ENCODE results near the gene COG2. TPM values are rescaled to one million over a fixed set of nuclear protein-coding genes. Genes with fewer than 3 reads are reported as not detected.
"Not testable (repeated sequence)": the region's sequence is repeated elsewhere in the genome, so short reads cannot be mapped to it uniquely, and the experiment has no call there.

COG2 gene
- total RNA-seq, 1 donor from 2014 or later, result 20.4 TPM

DNA sequence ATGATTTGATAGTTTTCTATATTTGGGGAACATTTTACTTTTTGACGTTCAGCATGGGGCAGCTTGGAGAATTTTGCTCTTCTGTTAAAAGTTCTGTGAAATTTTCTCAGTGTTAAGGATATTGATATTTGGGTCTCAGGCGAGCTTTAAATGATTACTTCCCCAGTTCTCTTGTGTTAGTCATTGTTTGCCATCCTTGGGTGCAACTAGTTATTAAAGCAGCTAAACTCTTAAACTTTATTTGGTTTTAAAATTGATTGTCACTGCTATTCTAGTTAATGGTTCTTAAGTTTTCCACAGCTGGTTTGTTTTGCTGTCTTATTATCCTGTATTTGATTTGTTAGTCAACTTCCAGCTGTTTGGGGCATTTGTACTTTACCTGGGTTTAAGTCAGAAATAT lies 9.0 kb downstream of the COG2 start:
- H3K36me3 ChIP-seq, result no peaks in the 10 kb centered on the region
- H3K27ac ChIP-seq, result no peak overlapping the region
- H3K9me3 ChIP-seq, result no peaks in the 10 kb centered on the region
- H3K4me1 ChIP-seq, result peaks cover 5% of the 10 kb centered on the region
- H3K4me3 ChIP-seq, result no peak overlapping the region
- DNase-seq (ENCODE audit: extremely low spot score in 2 of 2), result no peak
- TF ChIP-seq POLR2AphosphoS5 (IDR thresholded peaks at IDR 0.05; ENCODE audit: insufficient read depth in 1 of 2, low read depth in 1 of 2) (no peak), POLR2A (IDR thresholded peaks at IDR 0.05) (no peak)
- TF ChIP-seq, protein P1, sequence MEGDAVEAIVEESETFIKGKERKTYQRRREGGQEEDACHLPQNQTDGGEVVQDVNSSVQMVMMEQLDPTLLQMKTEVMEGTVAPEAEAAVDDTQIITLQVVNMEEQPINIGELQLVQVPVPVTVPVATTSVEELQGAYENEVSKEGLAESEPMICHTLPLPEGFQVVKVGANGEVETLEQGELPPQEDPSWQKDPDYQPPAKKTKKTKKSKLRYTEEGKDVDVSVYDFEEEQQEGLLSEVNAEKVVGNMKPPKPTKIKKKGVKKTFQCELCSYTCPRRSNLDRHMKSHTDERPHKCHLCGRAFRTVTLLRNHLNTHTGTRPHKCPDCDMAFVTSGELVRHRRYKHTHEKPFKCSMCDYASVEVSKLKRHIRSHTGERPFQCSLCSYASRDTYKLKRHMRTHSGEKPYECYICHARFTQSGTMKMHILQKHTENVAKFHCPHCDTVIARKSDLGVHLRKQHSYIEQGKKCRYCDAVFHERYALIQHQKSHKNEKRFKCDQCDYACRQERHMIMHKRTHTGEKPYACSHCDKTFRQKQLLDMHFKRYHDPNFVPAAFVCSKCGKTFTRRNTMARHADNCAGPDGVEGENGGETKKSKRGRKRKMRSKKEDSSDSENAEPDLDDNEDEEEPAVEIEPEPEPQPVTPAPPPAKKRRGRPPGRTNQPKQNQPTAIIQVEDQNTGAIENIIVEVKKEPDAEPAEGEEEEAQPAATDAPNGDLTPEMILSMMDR (IDR thresholded peaks at IDR 0.05), result no peak
- no peaks in the 10 kb centered on the region for H3K27me3 ChIP-seq
- intact Hi-C loops (cut with DNase I), result no loop called here

DNA sequence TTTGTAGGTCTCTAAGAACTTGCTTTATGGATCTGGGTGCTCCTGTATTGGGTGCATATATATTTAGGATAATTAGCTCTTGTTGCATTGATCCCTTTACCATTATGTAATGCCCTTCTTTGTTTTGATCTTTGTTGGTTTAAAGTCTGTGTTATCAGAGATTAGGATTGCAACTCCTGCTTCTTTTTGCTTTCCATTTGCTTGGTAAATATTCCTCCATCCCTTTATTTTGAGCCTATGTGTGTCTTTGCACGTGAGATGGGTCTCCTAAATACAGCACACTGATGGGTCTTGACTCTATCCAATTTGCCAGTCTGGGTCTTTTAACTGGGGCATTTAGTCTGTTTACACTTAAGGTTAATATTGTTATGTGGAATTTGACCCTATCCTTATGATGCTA lies 14.4 kb downstream of the COG2 start:
- H3K4me1 ChIP-seq, result not testable (repeated sequence)

DNA sequence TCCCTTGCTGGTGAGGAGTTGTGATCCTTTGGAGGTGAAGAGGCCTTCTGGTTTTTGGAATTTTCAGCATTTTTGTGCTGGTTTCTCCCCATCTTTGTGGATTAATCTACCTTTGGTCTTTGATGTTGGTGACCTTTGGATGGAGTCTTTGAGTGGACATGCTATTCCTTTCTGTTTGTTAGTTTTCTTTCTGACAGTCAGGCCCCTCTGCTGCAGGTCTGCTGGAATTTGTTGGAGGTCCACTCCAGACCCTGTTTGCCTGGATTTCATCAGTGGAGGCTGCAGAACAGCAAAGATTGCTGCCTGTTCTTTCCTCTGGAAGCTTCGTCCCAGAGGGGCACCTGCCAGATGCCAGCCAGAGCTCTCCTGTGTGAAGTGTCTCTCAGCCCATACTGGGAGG lies 15.8 kb downstream of the COG2 start:
- intact Hi-C loops (cut with DNase I); H3K4me1 ChIP-seq; H3K27me3 ChIP-seq; H3K4me3 ChIP-seq; H3K9me3 ChIP-seq; H3K27ac ChIP-seq; DNase-seq (ENCODE audit: extremely low spot score in 2 of 2): not testable (repeated sequence)
- peaks cover 0 to 14% of the 10 kb centered on the region in 2 donors for H3K36me3 ChIP-seq

More for the DNA sequence above, 14.4 kb downstream of the COG2 start:
- peaks cover 0 to 14% of the 10 kb centered on the region in 2 donors for H3K36me3 ChIP-seq
- H3K27ac ChIP-seq; H3K9me3 ChIP-seq; H3K27me3 ChIP-seq; H3K4me3 ChIP-seq; intact Hi-C loops (cut with DNase I); DNase-seq (ENCODE audit: extremely low spot score in 2 of 2): not testable (repeated sequence)

DNA sequence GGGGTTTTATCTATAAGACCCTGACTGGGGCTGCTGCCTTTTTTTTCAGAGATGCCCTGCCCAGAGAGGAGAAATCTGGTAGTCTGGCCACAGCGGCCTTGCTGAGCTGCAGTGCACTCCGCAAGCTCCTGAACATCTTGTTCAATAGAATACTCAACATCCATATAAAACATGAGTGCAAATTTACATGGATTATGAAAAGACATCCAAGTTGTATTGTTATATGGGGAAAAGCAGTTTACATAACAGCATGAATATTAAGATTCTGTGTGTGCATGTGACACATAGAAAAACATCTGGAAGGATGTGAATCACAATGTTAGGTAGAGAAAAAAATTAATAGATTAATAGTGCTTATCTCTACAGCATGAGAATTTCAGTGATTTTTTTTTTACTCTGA lies 16.4 kb downstream of the COG2 start:
- Histone ChIP-seq H3K4me1 (no peaks in the 10 kb centered on the region), H3K36me3 (peaks cover 0 to 15% of the 10 kb centered on the region in 2 donors), H3K27ac (no peak overlapping the region), H3K4me3 (no peak overlapping the region), H3K9me3 (no peaks in the 10 kb centered on the region), H3K27me3 (no peaks in the 10 kb centered on the region)
- TF ChIP-seq POLR2AphosphoS5 (IDR thresholded peaks at IDR 0.05; ENCODE audit: insufficient read depth in 1 of 2, low read depth in 1 of 2) (no peak), POLR2A (IDR thresholded peaks at IDR 0.05) (no peak)
- TF ChIP-seq, protein P1 (IDR thresholded peaks at IDR 0.05), result no peak
- intact Hi-C loops (cut with DNase I), result no loop called here
- DNase-seq (ENCODE audit: extremely low spot score in 2 of 2), result no peak

DNA sequence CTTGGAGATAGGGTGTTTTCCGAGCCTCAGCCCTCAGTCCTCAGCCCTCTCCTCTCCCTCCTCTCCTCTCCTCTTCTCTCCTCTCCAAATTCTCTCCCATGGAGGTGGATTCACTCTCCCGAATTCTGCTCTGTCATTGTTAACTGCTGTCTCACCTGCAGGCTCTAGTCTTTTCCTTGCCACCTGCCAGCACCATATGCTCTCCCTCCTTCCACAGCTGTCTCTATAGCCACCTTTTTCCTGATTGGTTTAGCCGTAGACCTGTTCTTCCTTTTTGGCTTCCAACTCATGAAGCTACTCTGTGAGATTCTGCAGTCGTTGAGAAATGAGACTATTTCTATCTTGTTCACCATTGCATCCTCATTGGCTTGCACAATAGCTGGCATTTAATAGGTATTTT lies 19.7 kb downstream of the COG2 start:
- intact Hi-C loops (cut with DNase I), result no loop called here
- Histone ChIP-seq H3K9me3 (no peaks in the 10 kb centered on the region), H3K27me3 (no peaks in the 10 kb centered on the region), H3K27ac (no peak overlapping the region), H3K4me3 (no peak overlapping the region), H3K4me1 (no peaks in the 10 kb centered on the region), H3K36me3 (peaks cover 0 to 45% of the 10 kb centered on the region in 2 donors)
- no peak for DNase-seq (ENCODE audit: extremely low spot score in 2 of 2)
- TF ChIP-seq, protein P1 (IDR thresholded peaks at IDR 0.05), result no peak

DNA sequence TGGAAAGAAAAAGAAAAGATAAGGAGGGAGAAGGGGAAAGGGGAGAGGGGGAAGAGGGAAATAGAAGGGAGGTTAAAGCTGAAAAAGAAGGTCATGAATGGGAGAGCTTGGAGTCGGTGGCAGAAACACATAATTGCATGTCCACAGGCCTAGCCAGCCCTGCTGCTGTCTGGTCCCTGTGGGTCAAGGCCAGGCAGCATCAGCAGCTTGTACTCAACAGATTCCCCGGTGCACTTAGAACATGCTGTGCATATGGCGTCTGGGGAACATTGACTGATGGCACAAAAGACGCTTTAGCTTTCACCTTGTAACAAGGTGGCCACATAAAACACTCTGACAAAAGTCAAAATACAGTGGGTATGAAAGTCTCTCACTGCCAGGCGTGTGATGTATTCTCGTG lies 25.9 kb downstream of the COG2 start:
- no peaks in the 10 kb centered on the region for H3K9me3 ChIP-seq
- TF ChIP-seq, protein P1 (IDR thresholded peaks at IDR 0.05), result no peak
- TF ChIP-seq POLR2A (IDR thresholded peaks at IDR 0.05) (no peak), POLR2AphosphoS5 (IDR thresholded peaks at IDR 0.05; ENCODE audit: insufficient read depth in 1 of 2, low read depth in 1 of 2) (no peak)
- intact Hi-C loops (cut with DNase I), result no loop called here
- no peak overlapping the region for H3K27ac ChIP-seq
- H3K4me1 ChIP-seq, result no peaks in the 10 kb centered on the region
- H3K36me3 ChIP-seq, result peaks cover 0 to 54% of the 10 kb centered on the region in 2 donors
- H3K4me3 ChIP-seq, result no peak overlapping the region
- DNase-seq (ENCODE audit: extremely low spot score in 2 of 2), result no peak
- H3K27me3 ChIP-seq, result no peaks in the 10 kb centered on the region
